GM18505 (cell line): ENCODE data around the gene CSMD2.

Experiments
- ATAC-seq: cut with Tn5 transposase; IDR thresholded peaks from one replicate; pipeline ENCODE4 v1.9.1; 2021; ENCODE audit not compliant: unreplicated experiment
- POLR2A ChIP-seq: IDR thresholded peaks from 4 replicates; pipeline ENCODE4 v1.6.1; 2011; ENCODE audit warnings: borderline replicate concordance; ENCODE audit not compliant: insufficient read depth, insufficient read length; ENCODE audit errors: extremely low read depth

Gene CSMD2

GRCh38 chr1:33886496-33886895, 278.5 kb downstream of the CSMD2 start:
- no peak for TF ChIP-seq POLR2A
- ATAC-seq = no peak

- no peak for TF ChIP-seq POLR2A
- ATAC-seq = no peak
Measured at GRCh38 chr1:33880305-33880704, 284.7 kb downstream of the CSMD2 start.

GRCh38 chr1:33878392-33878791, 286.6 kb downstream of the CSMD2 start:
- no peak for ATAC-seq
- TF ChIP-seq POLR2A = no peak

- ATAC-seq = no peak
- no peak for TF ChIP-seq POLR2A
Measured at GRCh38 chr1:33876970-33877650, 287.9 kb downstream of the CSMD2 start.

- TF ChIP-seq POLR2A = no peak
- no peak for ATAC-seq
Measured at GRCh38 chr1:33875862-33876261, 289.2 kb downstream of the CSMD2 start.

- ATAC-seq = no peak
- no peak for TF ChIP-seq POLR2A
Measured at GRCh38 chr1:33874636-33875035, 290.4 kb downstream of the CSMD2 start.

GRCh38 chr1:33872683-33873082, 292.3 kb downstream of the CSMD2 start:
- no peak for TF ChIP-seq POLR2A
- no peak for ATAC-seq

GRCh38 chr1:33872275-33872674, 292.8 kb downstream of the CSMD2 start:
- ATAC-seq = no peak
- no peak for TF ChIP-seq POLR2A

GRCh38 chr1:33867684-33868083, 297.3 kb downstream of the CSMD2 start:
- no peak for TF ChIP-seq POLR2A
- ATAC-seq = no peak

- no peak for TF ChIP-seq POLR2A
- ATAC-seq = no peak
Measured at GRCh38 chr1:33866281-33866680, 298.7 kb downstream of the CSMD2 start.

- ATAC-seq = no peak
- no peak for TF ChIP-seq POLR2A
Measured at GRCh38 chr1:33864460-33865389, 300.3 kb downstream of the CSMD2 start.

GRCh38 chr1:33863779-33864178, 301.3 kb downstream of the CSMD2 start, which contains the start of gene HMGB4:
HMGB4 (plus strand) TSS chr1:33864079; CDS start chr1:33864192, 113 bp downstream.
- TF ChIP-seq POLR2A = no peak
- no peak for ATAC-seq

- no peak for TF ChIP-seq POLR2A
- ATAC-seq = no peak
Measured at GRCh38 chr1:33860671-33861070, 304.4 kb downstream of the CSMD2 start.

GRCh38 chr1:33854091-33854490, 310.9 kb downstream of the CSMD2 start:
- no peak for ATAC-seq
- no peak for TF ChIP-seq POLR2A
